MM.1S (cell line): ENCODE results near the gene RMND1.
A peak's percentile ranks its signal among the peaks of the same experiment; 100 is the strongest.

ENCODE experiments used
- DNase-seq: peaks from one replicate; pipeline ENCODE4 v3.0.0-alpha.2; 2015
- H2AFZ ChIP-seq: fragments of 300-600 bp; sonication (generic); 2 replicates; pipeline ENCODE4 v1.6.0; 2016; ENCODE audit warnings: antibody characterized with exemption, low read length
- H3F3A ChIP-seq: fragments of 300-600 bp; sonication (generic); 2 replicates; pipeline ENCODE4 v1.6.1; 2016; ENCODE audit warnings: mild to moderate bottlenecking, antibody characterized with exemption, low read length, moderate library complexity, mixed read lengths; ENCODE audit not compliant: insufficient read depth
- H3K27ac ChIP-seq: fragments of 300-600 bp; sonication (generic); 2 replicates; pipeline ENCODE4 v1.5.1; 2016; ENCODE audit warnings: mild to moderate bottlenecking, low read length
- H3K27me3 ChIP-seq: fragments of 300-600 bp; sonication (generic); replicated peaks from 2 replicates; pipeline ENCODE4 v1.6.0; 2016; ENCODE audit warnings: low read length; ENCODE audit not compliant: insufficient read depth
- H3K36me3 ChIP-seq: fragments of 300-600 bp; sonication (generic); replicated peaks from 2 replicates; pipeline ENCODE4 v1.6.1; 2016; ENCODE audit warnings: mild to moderate bottlenecking, low read length, mixed read lengths; ENCODE audit not compliant: insufficient read depth
- H3K4me1 ChIP-seq: fragments of 300-600 bp; sonication (generic); 2 replicates; pipeline ENCODE4 v1.6.1; 2016; ENCODE audit warnings: low read length, mixed read lengths
- H3K4me2 ChIP-seq: fragments of 300-600 bp; sonication (generic); 2 replicates; pipeline ENCODE4 v1.6.0; 2016; ENCODE audit warnings: low read depth, low read length
- H3K4me3 ChIP-seq: fragments of 300-600 bp; sonication (generic); 2 replicates; pipeline ENCODE4 v1.5.1; 2016; ENCODE audit warnings: low read length, mixed read lengths
- H3K79me2 ChIP-seq: fragments of 300-600 bp; sonication (generic); 2 replicates; pipeline ENCODE4 v1.6.1; 2016; ENCODE audit warnings: mixed run types, low read length, mixed read lengths
- H3K9ac ChIP-seq: fragments of 300-600 bp; sonication (generic); 2 replicates; pipeline ENCODE4 v1.6.1; 2016; ENCODE audit warnings: low read length, mixed read lengths
- H3K9me2 ChIP-seq: fragments of 300-600 bp; sonication (generic); replicated peaks from 2 replicates; pipeline ENCODE4 v1.6.1; 2016; ENCODE audit warnings: mild to moderate bottlenecking, low read length, mixed read lengths; ENCODE audit not compliant: insufficient read depth
- H3K9me3 ChIP-seq: fragments of 300-600 bp; sonication (generic); replicated peaks from 2 replicates; pipeline ENCODE4 v1.6.1; 2016; ENCODE audit warnings: mild to moderate bottlenecking, low read length, mixed read lengths; ENCODE audit not compliant: insufficient read depth
- H4K20me1 ChIP-seq: fragments of 300-600 bp; sonication (generic); 2 replicates; pipeline ENCODE4 v1.6.1; 2016; ENCODE audit warnings: mild to moderate bottlenecking, low read length, moderate library complexity, mixed read lengths; ENCODE audit not compliant: insufficient read depth
- CTCF ChIP-seq: fragments of 300-600 bp; sonication (generic); IDR thresholded peaks from 2 replicates; pipeline ENCODE4 v1.5.1; 2016; ENCODE audit warnings: antibody characterized with exemption, low read length, mixed read lengths
- EZH2 ChIP-seq: fragments of 300-600 bp; sonication (generic); optimal IDR thresholded peaks from 2 replicates; pipeline ENCODE3; 2017; ENCODE audit warnings: low read depth, mild to moderate bottlenecking, antibody characterized with exemption, low read length, mixed read lengths
- EZH2phosphoT487 ChIP-seq: fragments of 300-600 bp; sonication (generic); IDR thresholded peaks from 2 replicates; pipeline ENCODE4 v1.6.1; 2018; ENCODE audit warnings: antibody characterized with exemption, low read length

The RMND1 gene

GRCh38 chr6:151413372-151414145, 38.4 kb downstream of the RMND1 start:
- DNase-seq = peak; percentile 33
- Histone ChIP-seq H3K9me2 (no peaks in the 10 kb centered on the region), H3K27me3 (no peaks in the 10 kb centered on the region), H3K79me2 (no peaks in the 10 kb centered on the region), H3K27ac (no peak overlapping the region), H3K4me2 (no peak overlapping the region), H3K36me3 (no peaks in the 10 kb centered on the region), H4K20me1 (no peaks in the 10 kb centered on the region), H2AFZ (no peak overlapping the region), H3K4me1 (no peaks in the 10 kb centered on the region), H3F3A (no peaks in the 10 kb centered on the region), H3K9me3 (no peaks in the 10 kb centered on the region), H3K4me3 (no peak overlapping the region), H3K9ac (no peak overlapping the region)
- no peak for TF ChIP-seq EZH2phosphoT487
- no peak for TF ChIP-seq EZH2
- no peak for TF ChIP-seq CTCF

GRCh38 chr6:151412909-151413308, 39.0 kb downstream of the RMND1 start:
- H3F3A ChIP-seq = no peaks in the 10 kb centered on the region

GRCh38 chr6:151409679-151410078, 42.2 kb downstream of the RMND1 start:
- Histone ChIP-seq H3K9me3 (no peaks in the 10 kb centered on the region), H3K9ac (no peak overlapping the region), H3K27me3 (no peaks in the 10 kb centered on the region), H3K27ac (no peak overlapping the region), H3K4me3 (no peak overlapping the region), H3K79me2 (no peaks in the 10 kb centered on the region), H3K9me2 (no peaks in the 10 kb centered on the region), H2AFZ (no peak overlapping the region), H3K4me1 (no peaks in the 10 kb centered on the region), H4K20me1 (no peaks in the 10 kb centered on the region), H3K36me3 (no peaks in the 10 kb centered on the region), H3F3A (no peaks in the 10 kb centered on the region), H3K4me2 (no peak overlapping the region)
- no peak for TF ChIP-seq EZH2
- no peak for TF ChIP-seq CTCF
- TF ChIP-seq EZH2phosphoT487 = no peak
- DNase-seq = no peak

More at GRCh38 chr6:151412909-151413308, 39.0 kb downstream of the RMND1 start:
- Histone ChIP-seq H3K79me2 (no peaks in the 10 kb centered on the region), H3K36me3 (no peaks in the 10 kb centered on the region), H3K9me2 (no peaks in the 10 kb centered on the region), H3K4me3 (no peak overlapping the region), H2AFZ (no peak overlapping the region), H3K4me1 (no peaks in the 10 kb centered on the region), H4K20me1 (no peaks in the 10 kb centered on the region), H3K9ac (no peak overlapping the region), H3K4me2 (no peak overlapping the region), H3K27me3 (no peaks in the 10 kb centered on the region), H3K27ac (no peak overlapping the region), H3K9me3 (no peaks in the 10 kb centered on the region)
- DNase-seq = no peak
- no peak for TF ChIP-seq EZH2phosphoT487
- TF ChIP-seq CTCF = no peak
- no peak for TF ChIP-seq EZH2
